HG02678 (cell line): ENCODE measurements around the gene REXO2.

ENCODE experiments used
- ATAC-seq: cut with Tn5 transposase; IDR thresholded peaks from one replicate; pipeline ENCODE4 v1.9.1; 2021; ENCODE audit warnings: mild to moderate bottlenecking, moderate library complexity; ENCODE audit not compliant: unreplicated experiment

The REXO2 gene

DNA sequence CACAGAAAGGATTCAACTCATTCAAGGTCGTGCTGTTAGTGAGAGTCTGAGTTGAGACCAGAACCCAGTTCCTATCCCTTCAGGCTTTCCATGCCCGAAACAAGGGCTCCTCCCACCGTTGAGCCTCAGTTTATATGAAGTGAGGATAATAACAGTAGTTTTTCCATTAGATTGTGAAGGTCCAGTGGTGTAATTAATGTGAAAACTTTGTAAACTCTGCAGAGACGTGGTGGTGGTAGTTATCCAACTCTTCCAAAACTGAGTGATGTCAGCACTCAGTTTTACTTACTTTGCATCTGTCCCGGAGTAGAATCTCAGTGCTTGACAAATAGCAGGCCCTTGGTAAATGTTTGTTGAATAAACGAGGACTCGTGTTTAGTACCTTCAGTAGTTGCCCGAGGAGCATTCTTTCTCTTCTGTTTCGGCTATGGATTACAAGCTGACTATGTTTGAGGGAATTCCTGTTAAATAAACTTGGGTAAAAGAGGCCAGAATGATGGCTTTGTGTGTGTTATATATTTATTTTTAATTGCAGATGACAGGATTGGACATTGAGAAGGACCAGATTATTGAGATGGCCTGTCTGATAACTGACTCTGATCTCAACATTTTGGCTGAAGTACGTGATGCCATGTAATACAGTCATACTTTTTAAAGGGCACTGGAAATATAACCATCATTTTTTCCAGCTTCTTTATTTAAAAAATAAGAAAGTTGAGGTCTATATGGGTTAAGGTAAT is 1.0 kb downstream of the REXO2 start:
- ATAC-seq = no peak

DNA sequence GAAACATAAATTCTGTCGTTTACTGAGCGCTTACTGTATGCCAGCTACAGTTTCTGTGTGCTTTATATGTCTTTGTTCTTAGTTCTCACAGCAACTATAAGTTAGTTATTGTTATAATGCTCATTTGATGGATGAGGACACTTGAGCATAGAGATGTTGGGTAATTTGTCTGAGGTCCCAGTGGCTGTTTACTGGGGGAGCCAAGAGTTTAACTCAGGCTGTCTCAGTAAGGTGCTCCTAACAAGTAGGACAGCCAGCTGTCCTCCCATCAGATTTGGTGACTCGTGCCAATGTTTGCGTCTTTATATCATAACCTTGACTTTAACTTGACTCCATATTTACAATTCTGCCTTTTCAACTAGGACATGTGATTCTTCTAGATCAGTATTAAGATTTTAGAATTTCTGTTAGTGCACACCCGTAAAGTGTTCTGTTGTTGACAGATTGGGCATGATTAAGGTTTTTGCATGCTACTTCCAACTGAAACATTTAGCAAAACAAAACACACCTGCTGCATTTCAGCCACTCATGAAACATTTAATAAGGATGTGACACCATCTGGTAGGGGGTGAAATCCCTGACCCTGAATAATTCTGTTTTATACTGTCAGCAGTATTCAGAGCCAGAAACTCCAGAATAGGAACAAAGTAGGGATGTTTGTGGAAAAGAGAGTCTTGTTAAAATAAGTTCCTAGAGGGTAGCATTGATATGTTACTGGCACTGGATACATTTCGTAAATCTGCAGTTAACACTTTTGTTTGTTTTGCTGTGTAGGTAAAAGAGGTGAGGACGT is 1.9 kb downstream of the REXO2 start:
- ATAC-seq = no peak

DNA sequence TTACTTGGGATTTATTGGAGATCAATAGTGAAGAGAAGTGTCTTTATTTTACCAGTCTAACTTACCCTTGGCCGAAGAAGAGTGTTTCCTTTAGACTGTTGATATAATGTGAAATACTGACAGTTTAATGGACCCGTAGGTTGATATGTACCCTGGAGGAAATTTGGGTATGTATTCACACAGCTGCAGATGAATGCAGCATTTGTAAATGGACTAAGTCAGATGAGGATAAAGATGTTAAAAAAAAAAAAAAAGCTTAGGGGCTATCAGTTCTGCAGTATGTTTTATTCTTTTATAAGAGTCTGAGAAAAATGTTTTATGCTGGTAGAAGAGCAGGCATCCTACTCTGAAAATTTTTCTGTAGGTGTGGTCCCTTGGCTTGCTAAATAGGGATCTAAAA is 2.7 kb downstream of the REXO2 start:
- ATAC-seq = no peak

DNA sequence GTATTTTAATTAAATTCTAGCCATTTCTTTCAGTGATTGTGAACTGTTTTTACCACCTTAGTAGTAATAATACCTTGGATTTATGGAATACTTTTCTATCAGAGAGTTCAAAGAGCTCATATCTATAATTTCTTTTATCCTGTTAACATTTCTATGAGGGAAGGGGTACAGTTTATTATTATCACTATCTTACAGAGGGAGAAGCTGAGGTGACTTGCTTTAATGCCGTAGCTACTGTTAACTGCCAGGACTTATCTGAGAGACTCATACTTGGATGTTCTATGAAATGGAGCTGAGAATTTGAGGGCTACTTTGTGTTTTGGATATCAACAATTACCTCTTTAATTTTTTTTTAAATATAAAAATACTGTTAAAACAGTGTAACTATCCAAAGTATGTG is 3.3 kb downstream of the REXO2 start:
- no peak for ATAC-seq

DNA sequence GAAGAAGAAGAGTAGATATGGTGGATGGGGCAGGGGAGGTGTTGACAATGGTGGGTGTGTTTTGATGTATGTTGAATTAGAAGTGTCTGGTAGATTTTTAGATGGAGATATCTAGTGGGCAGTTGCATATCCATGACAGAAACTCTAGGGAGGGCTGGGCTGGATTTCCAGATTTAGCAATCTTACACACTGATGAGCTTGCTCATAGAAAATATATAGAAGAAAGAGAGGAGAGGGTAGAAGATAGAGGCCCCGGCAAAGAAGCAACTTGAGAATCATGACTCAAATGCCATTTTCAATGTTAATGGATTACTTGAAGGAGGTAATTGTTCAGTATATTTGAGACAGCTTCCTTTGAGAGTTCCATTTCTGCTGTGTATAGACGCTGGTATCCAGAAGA is 8.2 kb downstream of the REXO2 start:
- no peak for ATAC-seq

DNA sequence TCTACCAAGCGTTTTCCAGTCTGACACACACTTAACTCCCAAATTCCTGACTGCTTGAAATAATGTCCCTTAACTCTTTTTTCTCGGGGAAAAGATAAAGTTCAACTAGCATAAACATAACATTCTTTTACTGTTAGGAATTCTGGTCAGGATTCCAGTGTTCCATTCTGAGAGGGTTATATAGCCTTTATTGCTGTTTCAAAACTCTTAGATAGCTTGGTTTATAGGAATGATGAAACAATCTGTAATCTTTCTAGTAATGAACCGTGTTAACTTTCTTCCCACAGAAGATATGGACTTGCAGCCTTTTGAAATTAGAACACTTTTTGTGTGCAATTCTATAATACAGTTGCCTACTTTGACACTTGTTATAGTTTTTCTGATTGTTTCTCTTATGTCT is 8.6 kb downstream of the REXO2 start:
- ATAC-seq = no peak

DNA sequence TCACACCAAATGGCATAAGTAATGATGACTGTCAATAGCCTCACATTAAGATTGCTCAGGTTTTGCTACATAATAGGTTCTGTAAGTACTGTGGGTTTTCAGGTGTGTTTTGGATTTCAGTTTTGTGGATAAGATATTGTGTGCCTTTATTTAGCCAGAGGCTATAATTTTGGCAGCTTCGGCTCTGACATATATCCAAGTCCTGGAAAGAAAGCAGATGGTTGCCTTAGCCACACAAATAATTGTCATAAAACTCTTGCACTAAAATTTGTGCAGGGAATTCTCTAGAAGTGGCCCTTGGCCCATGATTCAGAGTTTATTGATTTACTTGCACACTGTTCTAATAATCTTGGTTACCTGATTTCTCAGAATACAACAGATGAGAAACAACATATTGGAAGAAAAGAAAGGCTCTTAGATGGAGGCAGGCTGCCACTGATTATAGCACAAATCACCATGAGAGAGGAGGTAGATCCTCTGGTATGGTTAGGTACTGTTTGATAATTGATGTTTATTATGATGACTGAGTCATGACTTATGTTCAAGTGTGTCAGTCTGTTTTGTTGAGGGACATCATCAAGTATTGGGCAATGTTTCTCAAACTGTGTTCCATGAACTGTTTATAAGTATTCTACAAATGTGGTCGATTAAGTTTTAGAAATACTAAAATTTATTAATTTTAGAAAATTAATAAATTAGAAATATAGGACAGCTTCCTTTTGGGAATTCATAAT is 9.6 kb downstream of the REXO2 start:
- no peak for ATAC-seq

DNA sequence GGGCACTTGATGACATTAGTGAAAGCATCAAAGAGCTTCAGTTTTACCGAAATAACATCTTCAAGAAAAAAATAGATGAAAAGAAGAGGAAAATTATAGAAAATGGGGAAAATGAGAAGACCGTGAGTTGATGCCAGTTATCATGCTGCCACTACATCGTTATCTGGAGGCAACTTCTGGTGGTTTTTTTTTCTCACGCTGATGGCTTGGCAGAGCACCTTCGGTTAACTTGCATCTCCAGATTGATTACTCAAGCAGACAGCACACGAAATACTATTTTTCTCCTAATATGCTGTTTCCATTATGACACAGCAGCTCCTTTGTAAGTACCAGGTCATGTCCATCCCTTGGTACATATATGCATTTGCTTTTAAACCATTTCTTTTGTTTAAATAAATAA is 10.6 kb downstream of the REXO2 start:
- no peak for ATAC-seq

DNA sequence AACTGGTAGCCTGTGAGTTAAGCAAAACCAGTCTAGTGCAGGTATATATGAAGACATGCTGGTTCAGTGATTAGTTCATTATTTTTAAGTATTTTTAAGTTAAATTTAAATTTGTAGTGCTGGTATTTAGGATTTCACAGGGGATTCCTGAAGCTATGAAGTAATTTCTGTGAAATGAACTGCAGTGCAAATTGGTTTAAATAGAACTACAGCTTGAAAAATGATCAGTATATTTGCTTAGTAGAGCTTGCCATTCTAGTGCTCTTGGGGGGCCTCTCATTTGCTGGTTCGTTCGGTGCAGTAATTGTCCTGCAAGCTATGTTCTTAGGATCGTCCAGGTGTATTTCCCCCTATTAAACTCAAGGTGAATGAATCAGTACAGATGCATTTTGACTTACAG is 13.1 kb downstream of the REXO2 start:
- no peak for ATAC-seq

DNA sequence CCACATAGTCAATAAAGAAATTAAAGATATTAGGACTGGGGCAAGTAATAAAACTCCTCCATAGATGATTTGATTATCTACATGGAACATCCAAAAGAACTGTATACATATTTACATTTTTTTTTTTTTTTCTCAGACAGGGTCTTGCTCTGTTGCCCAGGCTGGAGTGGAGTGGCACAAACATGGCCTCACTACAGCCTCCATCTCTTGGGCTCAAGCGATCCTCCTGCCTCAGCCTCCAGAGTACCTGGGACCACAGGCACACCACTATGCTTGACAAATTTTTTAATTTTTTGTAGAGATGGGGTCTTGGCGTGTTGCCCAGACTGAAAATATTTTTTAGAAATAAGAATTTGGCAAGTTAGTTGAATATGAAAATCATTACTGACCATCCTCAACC is 24.7 kb downstream of the REXO2 start:
- ATAC-seq = no peak

DNA sequence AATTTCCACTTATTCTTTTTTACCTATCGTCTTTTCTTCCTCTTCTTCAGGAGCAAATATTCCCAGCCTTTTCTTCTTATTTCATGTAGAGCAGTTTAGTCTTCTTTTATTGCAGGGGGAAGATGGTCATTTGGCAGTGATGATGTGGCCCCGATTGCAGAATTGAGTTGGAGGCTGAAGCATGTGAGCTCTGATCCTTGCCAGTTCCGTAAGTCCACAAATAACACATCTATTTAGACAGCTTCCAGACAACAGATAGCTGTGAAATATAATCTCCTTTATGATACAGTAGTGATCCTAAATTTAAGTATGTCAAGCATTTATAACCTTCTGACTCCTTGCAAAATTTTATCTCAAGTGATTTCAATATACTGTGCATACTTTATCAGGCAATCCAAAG is 27.5 kb downstream of the REXO2 start:
- ATAC-seq = no peak

DNA sequence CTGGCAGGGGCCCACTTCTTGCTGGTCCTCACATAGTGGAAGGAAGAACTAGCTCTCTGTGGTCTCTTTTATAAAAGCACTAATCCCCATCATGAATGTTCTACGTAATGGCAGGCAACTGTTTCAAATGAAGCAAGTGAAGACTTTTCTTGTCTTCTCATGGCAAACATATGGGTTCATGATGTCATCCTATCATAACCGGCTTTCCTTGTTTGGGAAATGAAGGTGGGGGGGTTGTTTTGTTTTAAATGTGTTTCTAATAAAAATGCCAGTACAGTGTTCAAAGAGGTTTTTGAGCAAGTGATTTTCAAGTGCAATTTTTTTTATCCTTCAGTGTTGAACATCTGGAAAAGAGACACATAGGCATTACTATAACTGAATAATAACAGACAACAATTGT is 33.4 kb downstream of the REXO2 start:
- ATAC-seq = no peak

DNA sequence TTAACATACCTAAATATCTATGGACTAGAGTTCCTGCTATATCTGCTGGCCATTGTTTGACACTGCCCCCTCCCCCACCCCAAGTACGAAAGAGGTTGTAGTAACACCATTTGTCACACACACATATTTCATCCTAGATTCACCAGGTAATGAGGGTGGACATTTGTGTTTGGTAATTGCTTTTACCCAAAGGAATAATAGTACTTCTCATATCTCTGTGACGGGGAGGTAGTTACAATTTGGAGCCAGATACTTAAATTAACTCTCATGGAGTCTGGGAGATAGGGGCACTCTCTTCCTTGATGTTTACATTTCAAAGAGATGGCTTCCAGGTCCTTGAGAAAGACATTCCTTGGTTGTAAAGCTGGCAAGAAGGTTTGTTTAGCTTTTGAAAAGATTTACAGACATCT is 38.7 kb downstream of the REXO2 start:
- no peak for ATAC-seq

DNA sequence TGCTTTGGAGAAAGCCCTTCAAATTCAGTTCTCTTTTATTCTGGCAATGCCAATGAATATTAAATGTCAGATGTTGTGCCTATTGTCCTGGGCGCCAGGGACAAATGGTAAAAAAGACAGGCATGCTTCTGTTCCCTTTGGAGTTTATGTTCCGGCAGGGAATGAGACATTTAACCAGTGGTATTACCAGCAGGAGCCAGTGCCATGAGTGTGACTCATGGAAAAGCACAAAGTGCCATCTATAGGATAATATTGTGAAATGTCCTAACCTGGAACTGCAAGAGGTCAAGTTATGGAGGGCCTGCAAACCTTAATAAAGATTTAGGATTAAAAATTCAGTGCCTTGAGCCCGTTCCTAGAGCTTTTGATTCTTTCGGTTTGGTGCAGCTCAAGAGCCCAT is 39.5 kb downstream of the REXO2 start:
- ATAC-seq = no peak

DNA sequence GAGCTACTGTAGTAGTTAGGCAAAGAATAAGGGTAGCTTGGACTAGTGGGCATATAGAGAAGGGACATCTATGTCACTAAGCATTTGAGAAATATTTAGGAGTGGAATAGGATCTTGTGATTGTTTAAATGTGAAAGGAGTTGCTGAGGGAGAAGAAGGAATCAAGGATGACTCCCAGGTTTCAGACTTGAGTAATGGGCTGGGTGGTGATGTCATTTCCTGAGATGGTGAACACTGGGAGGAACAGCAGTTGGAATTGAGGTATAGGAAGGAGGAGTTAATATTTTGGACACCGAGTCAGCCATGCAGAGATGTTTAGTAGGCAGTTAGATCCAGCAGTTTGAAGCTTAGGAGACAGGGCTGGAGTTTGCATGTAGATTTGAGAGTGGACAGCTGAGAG is 40.1 kb downstream of the REXO2 start:
- no peak for ATAC-seq

DNA sequence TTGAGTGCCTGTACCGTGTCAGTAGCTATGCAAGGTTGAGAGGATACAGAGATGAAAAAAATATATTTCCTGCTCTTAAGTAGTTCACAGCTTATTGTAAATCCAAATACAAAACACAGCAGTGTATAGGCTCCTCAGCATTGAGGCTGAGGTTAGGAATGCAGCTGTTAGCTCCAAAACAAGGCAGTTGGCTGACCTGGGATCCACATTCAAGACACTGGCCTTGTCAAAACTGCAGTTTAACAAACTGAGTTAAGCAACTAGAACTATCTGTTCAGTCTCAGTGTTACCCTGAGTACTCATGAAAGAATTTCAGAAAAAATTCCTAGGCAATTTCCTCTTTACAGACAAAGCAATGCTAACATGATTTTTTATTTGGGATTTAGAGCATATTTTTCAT is 42.8 kb downstream of the REXO2 start:
- ATAC-seq = no peak

DNA sequence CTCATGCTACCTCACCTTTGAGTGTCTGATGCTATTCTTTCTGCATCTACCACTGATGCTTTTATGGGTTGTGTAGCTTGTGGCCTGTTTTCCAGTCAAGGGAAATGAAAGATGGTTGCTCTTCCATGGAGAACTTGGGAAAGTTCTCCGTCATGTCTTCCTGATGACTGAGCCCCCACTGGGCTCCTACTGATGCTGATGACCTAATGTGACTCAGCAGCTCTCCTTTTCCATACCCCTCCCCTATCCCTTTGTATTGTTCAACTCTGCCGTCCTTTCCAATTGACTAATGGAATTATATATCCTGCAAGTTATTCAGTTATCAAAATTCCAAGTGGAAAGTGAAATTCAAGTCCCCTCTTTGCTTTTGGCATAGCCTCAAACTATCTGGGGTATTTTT is 44.7 kb downstream of the REXO2 start:
- ATAC-seq = no peak

DNA sequence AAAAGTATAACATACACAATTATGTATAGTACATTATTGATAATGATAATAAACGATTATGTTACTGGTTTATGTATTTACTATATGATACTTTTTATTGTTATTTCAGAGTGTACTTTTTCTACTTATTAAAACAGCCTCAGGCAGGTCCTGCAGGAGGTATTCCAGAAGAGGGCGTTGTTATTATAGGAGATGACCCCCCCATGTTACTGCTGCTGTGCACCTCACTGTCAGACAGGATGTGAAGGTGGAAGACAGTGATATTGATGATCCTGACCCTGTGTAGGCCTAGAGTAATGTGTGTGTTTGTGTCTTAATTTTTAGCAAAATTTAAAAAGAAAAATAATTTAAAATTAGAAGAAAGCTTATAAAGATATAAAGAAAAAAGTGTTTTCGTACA is 57.6 kb downstream of the REXO2 start:
- no peak for ATAC-seq

DNA sequence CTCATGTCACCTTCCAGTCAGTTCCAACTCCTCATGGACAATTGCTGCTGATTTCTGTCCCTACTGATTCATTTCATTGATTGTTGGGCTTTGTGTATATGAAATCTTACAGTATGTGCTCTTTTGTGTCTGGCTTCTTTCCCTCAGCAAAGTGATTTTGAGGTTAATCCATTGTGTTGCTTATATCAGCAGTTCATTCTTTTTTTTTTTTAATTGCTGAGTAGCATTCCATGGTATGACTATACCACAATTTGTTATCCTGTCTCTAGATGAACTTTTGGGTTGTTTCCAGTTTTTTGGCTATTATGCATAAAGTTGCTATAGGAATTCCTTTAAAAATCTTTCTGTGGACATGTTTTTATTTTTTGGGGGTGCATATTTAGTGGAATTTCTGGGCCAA is 60.5 kb downstream of the REXO2 start:
- no peak for ATAC-seq
